SK-N-SH treated with all-trans-retinoic acid at 6 μM for 48 hours (cell line): ENCODE data around the gene CLEC16A.

Source experiments
- SNAI2 ChIP-seq: fragments of 250-450 bp; sonication (Bioruptor Pico); IDR thresholded peaks from 2 replicates; pipeline ENCODE4 v1.5.0; 2020; ENCODE audit warnings: mild to moderate bottlenecking, moderate library complexity
- TF ChIP-seq, protein P1 (sequence below): fragments of 250-450 bp; sonication (Bioruptor Pico); IDR thresholded peaks from 2 replicates; pipeline ENCODE4 v1.5.1; 2020; ENCODE audit warnings: low read depth, mild to moderate bottlenecking, moderate library complexity

DNA sequence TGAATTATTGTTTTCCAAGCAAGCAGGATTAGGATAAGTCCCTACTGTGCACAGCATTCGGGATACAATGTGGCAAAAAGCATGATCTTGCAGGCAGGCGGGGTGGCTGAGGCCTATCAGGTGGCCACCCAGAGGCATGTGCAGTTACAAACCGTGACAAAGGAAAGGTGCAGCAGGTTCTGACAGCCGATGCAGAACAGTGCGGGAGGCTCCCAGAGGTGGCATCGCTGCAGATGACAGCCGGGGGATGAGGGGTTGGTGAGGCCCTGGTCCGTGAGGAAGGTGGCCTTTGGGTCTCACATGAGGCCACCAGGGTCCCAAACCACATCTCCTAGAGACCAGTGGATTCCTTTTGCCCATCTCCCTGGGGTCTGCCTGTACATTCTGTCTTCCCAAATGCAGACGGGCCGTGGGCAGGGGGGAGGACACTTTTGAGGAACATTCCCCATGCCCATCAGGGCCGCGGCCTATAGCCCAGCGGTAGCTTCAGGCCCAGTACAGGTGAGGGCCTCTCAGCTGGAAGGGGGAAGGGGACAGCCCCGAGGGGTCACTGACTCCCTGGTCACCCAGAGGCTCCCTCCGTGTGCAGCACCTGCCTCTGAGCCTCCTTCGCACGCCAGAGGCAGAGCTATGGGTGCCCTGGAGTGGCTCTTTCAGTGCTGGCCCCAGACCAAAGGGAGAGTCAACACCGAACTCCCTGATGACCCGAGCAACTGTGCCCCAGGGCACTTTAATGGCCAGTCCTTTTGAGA lies 226.5 kb downstream of the CLEC16A start:
- TF ChIP-seq, protein P1, sequence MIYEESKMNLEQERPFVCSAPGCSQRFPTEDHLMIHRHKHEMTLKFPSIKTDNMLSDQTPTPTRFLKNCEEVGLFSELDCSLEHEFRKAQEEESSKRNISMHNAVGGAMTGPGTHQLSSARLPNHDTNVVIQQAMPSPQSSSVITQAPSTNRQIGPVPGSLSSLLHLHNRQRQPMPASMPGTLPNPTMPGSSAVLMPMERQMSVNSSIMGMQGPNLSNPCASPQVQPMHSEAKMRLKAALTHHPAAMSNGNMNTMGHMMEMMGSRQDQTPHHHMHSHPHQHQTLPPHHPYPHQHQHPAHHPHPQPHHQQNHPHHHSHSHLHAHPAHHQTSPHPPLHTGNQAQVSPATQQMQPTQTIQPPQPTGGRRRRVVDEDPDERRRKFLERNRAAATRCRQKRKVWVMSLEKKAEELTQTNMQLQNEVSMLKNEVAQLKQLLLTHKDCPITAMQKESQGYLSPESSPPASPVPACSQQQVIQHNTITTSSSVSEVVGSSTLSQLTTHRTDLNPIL: no peak
- TF ChIP-seq SNAI2 (CRISPR knock-in tag): no peak
